ENCODE measurements around the gene CAMK1D.

The CAMK1D gene

GRCh38 chr10:12566161-12567115, 217.1 kb downstream of the CAMK1D start:
- no peak for DNase-seq

- peak; percentile 56 for DNase-seq
These were observed 219.2 kb downstream of the CAMK1D start for GRCh38 chr10:12568391-12569009.

GRCh38 chr10:12572281-12572680, 222.9 kb downstream of the CAMK1D start:
- DNase-seq, result no peak

DNA sequence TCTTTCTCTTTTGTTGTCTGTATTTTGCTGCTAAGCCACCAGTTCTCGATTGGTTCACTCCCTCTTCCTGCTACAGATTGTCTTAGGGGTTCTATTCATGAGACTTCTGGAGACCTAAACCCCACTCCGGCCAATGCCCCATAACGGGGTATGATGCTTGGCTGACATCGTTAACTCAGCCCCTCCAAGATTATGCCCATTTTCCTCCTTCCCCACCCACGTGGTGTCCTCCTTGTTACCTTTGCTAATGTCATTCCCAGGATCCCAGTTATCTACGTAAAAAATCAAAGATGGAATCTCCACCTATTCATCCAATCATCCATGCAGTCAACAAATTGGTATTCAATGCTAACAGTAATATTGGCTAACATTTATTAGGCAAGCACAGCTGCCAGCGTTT, 228.3 kb downstream of the CAMK1D start:
- no peak for DNase-seq

DNA sequence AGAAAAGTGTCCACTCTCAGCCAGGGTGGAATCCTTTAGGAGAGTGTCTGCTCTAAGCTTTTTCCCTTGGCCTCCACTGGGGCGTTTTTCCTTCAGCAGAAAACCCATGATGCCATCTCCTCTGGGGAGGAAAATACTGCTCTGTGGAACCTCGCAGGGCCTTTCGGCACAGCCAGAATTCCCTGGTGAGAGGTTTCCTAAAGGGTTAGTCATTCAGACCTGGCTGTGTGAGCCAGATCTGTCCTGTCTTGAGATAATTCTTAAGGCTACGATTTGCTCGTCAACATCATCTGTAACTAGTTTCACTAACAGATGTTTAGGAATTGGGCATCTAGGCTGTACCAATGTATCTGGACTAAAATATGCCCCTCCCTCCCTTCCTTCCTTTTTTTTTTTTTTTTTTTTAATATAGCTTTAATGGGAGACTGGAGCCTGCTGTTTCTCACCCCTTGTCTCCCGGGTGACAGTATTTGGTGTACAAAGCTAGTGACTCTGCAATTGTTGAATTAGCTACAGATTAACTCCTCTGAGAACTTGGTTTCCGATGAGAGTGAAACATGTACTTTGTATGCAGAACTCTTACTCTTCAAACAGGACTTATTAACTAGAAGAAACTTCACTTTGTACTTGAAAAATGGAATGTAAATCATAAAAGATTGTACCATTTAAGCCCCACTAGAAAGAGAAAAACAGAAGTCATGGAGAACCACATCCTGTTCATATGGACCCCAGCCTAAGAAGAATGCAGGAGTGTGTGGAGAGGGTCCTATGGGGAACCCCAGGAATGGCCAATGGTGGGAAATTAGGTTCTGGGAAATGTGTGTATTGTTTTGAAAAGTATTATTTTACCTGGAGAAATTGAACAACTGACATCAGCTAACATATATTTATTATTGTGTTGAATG, 230.9 kb downstream of the CAMK1D start:
- DNase-seq, result no peak

- no peak for DNase-seq
These were observed 234.7 kb downstream of the CAMK1D start for GRCh38 chr10:12583891-12584595.

DNA sequence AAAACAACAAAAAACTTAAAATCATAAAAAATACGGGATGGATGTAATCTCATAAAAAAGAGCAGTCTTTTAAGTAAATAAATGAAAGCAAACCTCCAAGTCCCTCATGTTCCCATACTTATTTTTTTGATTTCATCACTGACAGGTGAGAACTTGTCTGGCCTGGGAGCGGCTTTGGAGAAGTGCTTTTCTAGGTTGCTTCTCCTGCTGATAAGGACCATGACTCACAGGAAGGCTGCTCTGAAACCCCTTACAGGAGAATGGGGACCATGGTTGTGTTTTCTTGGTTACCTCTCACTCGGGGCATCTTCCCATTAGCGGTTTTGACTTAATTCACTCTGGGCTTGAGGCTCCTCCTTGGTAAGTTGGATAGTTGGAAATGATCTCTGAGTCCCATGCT, 237.4 kb downstream of the CAMK1D start:
- DNase-seq, result no peak

GRCh38 chr10:12587451-12587888, 238.1 kb downstream of the CAMK1D start:
- no peak for DNase-seq

DNA sequence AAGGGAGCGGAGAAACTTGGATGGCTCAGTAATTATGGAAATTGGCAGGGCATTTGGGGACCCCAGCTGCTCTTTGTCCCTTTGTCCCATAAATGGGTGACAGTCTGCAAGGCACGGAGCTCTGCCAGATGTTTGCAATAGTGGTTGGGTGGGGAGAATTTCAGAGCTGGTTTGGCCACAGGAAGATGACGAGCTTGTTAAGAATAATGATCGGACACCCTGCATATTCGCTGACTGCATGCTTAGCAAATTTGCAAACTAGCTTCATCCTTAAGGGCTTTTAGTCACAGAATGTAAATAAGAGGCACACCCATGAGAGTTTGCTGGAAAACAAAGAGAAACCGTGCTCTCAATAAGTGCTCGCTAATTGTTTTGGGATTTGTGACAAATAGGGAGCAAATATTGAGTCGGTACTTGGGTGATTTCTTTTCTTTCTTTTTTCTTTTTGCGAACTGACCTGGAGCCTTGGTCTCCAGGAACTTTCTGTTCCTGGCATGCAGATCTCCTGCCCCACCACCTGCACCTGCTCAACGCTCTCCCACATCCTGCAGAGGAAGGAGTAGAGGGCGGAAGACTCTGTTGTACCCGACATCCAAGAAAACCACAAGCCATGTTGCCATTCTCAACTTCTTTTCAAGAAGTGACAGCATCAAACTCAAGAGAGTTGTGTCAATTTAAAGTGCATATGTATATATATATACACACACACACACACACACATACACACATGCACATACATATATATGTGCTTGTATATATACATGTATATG, 238.9 kb downstream of the CAMK1D start:
- no peak for DNase-seq

- DNase-seq, result no peak
These were observed 239.9 kb downstream of the CAMK1D start for GRCh38 chr10:12589291-12589690.

GRCh38 chr10:12589791-12590190, 240.4 kb downstream of the CAMK1D start:
- no peak for DNase-seq

GRCh38 chr10:12590675-12591659, 241.6 kb downstream of the CAMK1D start:
- DNase-seq, result no peak

DNA sequence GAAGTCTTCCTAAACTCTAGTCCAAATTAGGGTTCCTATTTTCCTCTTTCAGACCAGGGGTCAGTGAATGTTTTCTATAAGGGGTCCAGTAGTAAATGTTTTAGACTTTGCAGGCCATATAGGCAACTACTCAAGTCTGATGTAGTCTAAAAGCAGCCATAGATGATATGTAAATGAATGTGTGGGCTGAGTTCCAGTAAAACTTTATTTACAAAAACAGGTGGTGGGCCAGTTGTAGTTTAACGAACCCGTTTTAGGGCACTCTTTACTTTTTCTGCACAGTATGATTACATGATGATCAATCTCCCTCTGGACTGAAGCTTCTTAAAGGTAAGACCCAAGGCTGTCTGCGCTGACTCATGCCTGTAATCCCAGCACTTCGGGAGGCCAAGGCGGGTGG, 243.6 kb downstream of the CAMK1D start:
- no peak for DNase-seq

GRCh38 chr10:12594448-12594944, 245.1 kb downstream of the CAMK1D start:
- no peak for DNase-seq

GRCh38 chr10:12595936-12596576, 246.7 kb downstream of the CAMK1D start:
- DNase-seq, result no peak

DNA sequence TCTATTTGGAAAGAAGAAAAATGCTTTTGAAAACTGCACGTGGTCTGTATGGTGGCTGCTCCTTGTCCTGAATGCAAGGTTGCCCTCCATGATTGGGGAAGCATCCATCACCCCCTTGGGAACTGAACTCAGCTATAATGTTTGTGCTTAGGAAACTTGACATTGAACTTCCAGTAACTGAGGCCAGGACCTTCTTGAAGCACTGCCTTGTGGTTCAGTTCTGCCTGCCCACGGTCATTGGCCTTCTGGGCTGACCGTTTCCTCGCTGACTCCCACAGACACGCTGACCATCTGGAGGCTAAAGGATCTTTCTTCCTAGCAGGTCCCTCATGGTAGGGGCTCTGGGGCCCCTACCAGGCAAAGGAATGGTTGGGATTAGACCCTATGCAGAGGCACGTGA, 247.8 kb downstream of the CAMK1D start:
- no peak for DNase-seq

GRCh38 chr10:12597788-12598765, 248.7 kb downstream of the CAMK1D start:
- no peak for DNase-seq

DNA sequence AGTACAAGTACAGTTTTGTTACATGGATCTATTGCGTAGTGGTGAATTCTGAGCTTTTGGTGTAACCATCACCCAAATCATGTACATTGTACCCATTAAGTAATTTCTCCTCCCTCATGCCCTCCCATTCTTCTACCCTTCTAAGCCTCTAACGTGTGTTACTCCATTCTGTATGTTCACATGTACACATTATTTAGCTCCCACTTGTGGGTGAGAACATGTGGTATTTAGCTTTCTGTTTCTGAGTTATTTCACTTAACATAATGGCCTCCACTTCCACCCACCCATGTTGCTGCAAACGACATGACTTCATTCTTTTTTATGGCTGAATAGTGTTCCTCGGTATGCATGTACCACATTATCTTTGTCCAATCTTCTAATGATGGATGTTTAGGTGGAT, 251.3 kb downstream of the CAMK1D start:
- DNase-seq, result no peak

All from OCI-M1 (cell line).